Eye (tissue), 1 donor: ENCODE results near the gene PLA2G4C.

Experiments used
- DNase-seq: peaks from one replicate; pipeline ENCODE4 v3.0.0-alpha.2; 2015

Gene PLA2G4C, protein sequence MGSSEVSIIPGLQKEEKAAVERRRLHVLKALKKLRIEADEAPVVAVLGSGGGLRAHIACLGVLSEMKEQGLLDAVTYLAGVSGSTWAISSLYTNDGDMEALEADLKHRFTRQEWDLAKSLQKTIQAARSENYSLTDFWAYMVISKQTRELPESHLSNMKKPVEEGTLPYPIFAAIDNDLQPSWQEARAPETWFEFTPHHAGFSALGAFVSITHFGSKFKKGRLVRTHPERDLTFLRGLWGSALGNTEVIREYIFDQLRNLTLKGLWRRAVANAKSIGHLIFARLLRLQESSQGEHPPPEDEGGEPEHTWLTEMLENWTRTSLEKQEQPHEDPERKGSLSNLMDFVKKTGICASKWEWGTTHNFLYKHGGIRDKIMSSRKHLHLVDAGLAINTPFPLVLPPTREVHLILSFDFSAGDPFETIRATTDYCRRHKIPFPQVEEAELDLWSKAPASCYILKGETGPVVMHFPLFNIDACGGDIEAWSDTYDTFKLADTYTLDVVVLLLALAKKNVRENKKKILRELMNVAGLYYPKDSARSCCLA

DNA sequence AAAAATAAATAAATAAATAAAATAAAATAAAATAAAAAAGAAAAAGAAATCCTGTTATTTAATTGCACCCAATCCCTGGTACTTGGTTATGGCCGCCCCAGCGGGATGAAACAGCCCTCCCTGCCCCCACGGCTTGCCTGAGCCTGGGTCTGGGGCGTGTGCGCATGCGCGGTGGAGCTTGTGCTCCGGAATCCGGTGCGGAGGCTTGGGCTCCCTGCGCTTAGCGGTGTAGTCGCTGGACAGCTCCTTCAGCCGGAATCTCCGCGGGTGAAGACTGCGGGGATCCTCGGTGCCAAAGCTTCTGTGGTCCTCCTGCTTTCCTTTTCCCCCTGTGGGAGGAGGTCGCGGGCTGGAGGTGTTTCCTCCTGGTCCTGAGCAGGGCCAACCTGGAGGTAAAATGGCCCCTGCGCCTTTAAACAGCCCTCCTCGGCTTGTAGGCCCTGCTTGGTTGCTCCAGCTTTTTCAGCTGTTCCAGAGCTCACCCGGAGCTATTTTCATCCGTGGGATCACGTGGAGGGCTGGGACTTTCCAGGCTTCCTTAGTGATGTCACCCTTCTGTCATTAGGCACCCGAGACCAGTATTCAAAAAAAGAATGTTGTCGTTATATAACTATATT is at the start of gene PLA2G4C:
Gene PLA2G4C (minus strand): TSS at position 468 of the 617 bp plus-strand sequence. CDS start 4,288 bp downstream, outside the sequence.
- DNase-seq = peak; percentile 96

DNA sequence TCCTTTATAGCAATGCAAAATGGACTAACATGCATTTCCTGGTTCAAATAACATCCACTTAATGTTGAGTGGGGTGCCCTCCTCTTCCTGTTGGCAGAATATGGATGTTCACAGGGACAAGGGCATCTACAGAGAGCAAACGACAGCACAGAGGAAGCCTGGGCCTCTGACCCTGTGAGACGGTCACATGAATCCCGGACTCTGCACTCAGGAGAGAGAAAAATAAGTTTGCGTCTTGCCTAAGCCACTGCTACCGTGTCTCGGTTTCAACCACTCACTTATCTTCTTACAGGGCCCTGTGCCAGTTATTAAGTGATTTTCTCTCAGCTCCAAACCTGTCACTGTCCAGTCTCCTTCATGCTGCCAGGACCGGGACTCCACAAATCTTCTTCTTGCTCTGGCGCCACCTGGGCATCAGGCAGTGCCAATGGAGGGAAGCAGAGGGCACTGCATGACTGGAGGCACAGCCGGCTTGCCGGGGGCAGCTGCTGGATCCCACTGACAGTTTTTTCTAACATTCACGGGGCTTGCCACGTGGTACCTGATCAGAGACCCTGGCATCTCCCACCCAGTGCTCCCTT is 47.7 kb upstream of the PLA2G4C start:
- DNase-seq = no peak

DNA sequence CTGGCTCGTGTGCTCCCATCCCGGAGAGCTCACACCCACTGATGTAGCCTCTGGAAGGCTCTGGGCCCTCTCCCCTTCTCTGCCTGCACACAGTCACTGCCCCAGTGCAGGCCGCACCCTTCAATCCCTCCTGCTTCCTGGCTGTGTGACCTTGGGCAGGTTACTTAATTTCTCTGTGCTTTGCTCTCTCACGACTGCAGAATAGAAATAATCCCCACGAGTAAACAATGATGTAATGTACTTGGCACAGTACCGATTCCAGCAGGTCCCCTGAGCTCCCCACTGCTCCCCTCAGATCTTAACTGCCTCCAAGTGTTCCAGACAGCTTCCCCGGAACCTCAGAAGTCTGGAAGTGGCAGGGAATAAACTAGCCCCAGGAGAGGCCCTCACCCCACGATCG is 43.4 kb upstream of the PLA2G4C start:
- DNase-seq = no peak

DNA sequence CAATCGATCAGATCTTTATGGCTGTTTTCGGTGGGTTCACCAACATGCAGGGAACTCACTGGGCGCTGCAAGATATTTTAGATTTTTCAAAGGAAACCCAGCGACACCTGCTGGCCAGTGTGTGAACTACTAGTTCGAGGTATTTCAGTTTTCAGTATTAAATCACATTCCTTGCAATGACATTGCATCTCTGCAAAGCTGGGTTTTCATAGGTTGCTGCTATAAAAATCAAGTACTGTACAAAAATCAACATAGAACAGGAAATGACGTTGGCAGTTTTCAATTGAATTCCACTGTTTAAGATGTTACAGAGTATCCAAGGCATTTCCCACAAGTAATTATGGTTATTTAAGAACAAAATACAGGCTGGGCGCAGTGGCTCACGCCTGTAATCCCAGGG is 41.9 kb upstream of the PLA2G4C start:
- peak; percentile 86 for DNase-seq

DNA sequence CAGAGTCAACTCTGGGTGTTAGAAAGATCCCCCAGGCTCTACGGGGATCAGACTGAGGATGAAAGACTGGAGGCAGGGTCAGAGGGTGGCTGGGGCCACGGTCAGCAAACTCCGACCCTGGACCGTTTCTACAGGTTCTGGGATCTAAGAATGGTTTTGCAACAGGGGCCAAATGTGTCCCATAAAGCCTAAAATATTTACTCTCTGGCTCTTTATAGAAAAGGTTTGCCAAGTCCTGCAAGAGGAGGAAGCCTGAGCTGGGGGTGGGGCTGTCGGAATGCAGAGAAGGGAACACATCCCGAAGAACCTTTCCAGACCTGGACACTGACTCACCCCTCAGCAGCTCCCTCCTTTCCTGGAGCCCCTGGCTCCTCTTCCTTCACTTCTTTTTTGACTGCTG is 38.8 kb upstream of the PLA2G4C start:
- DNase-seq = no peak

DNA sequence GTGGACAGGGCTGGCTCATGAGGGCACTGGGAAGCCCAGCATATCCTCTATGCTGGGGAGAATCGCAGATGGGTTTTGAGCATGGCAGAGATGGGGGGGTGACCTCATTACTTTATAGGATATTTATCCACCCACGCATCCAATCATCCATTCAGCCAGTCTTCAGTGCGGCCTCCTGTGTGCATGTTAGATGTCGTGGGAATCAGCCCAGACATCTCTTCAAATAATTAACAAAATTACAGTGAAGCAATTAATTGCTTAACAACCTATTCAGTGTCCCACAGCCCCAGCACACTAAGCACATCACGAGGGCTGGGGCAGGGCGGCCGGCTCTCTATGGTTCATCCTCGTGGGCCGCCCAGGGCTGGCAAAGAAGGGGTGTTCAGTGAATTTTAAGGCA is 38.0 kb upstream of the PLA2G4C start:
- DNase-seq = no peak

DNA sequence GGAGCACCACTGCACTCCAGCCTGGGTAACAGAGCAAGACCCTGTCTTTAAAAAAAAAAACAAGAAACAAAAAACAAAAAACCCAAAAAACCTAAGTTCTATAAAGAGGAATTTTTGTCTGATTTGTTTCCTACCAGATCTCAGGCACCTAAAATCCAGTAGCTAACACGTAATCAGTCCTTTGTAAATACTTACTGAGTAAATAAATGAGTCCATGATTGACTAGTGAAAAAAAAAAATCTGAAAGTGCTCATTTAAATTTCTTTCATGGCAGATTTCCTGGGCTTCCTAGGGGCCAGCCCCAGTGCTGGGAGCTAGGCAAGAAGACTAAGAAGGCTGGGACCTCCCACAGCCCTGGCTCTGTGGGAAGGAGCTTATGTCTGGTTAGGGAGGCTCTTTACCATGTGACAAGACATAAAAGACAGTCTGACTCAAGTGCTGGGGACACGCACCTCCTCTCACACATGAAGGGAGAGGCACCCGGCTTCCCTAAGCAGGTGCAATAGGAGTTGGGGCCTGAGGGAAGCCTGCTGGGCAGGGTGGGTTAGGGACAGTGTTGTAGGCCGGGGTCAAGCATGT is 37.1 kb upstream of the PLA2G4C start:
- DNase-seq = no peak

DNA sequence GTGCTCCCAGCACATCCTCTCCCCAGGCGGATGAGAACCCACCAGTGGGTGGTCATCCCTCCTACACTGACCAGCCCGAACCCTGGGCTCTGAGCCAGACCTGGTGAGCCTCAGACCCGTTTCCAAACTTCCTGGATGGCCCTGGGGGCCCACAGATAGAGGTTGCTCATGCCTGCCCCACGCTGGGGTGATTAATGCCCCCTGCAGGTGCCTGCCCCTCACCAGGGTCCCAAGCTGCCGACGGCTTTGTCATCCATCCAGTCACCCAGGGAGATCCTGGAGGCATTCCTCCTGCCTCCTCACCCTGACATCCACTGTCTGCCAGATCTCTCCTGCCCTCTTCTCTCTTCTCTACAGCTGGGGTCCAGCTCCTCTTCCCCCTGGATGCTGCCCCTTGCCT is 28.4 kb upstream of the PLA2G4C start:
- DNase-seq = no peak

DNA sequence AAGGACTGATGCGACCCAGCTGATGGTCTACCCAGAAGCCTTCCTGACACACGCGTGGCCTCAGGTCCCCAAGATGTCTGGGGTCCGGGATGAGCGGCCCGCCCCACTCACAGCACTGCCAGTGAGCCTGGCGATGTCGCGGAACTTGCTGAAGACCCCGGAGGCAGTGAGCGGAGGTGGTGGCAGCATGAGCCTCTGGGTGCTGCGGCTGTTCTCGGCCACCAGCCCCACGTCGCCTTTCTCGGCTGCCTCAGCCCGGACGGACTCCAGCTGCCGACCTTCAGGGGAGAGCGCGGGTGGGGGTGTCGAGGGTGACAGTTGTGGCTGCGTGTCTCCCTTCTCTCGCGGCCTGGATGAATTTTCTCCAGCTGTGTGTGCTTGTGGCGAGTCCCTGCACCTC is 26.8 kb upstream of the PLA2G4C start:
- DNase-seq = no peak

DNA sequence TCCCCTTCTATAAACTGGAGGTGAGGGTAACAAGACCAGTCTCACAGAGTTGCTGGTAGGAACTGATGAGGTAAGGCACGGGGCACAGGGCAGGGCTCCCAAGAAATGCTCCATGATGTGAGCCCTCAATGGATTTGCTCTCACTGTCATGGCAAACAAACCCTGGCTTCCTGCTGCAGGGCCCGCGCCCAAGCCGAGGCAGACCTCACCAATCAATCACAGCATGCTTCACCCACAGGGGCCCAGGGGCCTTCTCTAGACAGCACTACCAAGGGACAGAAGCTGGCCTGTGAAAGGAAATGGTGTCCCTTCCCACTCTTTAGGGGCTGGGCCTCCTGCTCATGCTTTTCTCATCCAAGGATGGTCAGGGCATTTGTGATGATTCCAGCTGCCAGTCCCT is 25.9 kb upstream of the PLA2G4C start:
- DNase-seq = no peak

DNA sequence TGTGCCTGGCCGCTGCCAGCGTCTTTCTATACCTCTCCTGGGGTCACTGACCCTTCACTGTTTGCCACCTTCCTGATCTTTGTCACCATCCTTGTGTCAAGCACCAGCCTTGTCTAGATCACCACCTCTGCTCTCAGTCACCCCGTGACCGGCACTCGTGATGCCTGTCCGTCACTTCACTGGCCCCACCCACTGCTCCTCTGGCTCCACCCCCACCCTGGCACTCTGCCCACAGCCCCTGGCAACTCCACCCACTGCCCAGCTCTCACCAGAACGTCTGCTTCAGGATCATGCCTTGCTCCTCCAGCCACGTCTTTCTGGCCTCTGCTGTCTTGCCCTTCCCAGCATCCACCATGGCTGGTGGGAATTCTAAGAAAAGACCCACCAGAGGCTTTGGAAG is 24.8 kb upstream of the PLA2G4C start:
- DNase-seq = no peak

DNA sequence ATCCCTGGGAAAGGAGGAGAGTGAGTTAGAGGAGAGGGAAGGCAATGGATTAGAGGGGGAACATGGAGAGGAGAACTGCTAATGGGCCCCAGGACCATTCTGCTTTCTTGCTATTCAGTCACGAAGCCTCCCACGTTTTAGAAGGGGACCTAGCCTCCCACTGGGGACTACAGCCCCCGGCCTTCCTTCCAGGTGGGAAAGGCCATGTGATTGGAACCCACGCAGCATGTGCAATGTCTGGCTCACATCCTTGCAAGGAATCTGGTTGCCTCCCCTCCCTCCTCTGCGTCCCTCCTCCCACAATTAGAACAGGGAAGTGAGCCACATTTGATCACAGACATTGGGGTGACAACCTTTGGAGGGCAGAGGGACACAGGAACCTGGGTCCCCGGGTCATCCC is 22.5 kb upstream of the PLA2G4C start:
- no peak for DNase-seq

DNA sequence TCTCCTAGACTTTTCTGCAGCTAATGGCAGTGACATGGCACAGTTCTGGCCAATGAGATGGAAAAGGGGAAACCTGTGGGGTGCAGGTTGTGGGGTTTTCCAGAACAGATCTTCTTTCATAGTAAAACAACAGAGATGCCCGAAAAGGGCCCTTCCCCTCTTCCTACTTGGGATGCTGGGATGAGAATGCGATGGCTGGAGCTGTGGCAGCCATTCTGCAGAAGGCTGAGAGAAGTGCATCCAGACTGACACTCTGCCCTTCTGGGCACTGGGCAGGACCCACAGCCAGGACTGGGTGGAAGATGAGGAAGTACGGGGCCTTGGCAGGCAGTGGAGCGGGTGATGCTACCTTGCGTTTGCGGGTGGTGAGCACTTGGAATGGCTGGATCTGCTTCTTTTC is 16.9 kb upstream of the PLA2G4C start:
- no peak for DNase-seq

DNA sequence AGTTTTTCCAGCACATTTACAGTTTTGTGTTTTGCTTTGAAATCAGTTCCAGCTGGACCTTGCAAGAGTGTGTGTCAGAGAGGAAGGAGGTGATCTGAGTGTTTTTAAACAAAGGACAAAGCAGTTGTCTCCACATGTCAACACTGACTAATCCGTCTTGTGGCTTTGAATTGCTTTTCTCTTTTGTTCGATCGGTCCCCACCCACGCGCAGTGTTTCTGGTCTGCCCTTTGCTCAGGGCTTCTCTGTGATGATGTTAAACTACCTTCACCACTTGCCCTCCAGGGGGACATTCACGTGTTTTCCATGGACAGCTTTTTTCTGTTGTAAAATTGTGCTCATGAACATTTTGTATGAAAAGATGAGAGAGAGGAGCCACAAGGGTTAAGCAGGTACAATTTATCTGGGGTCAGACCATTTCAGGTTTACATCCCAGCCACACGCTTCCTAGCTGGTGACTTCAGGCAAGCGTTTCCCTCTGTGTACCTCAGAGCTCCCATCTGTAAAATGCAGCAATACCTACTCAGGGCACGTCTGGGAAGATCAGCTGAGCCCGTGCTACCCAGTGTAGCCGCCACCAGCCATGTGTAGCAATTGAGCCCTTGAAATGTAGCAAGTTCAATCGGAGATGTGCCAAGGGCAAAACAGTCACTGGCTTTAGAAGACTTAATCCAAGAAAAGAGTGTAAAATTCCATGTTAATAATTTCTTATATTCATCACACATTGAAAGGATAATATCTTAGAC is 13.5 kb upstream of the PLA2G4C start:
- DNase-seq = peak; percentile 18

DNA sequence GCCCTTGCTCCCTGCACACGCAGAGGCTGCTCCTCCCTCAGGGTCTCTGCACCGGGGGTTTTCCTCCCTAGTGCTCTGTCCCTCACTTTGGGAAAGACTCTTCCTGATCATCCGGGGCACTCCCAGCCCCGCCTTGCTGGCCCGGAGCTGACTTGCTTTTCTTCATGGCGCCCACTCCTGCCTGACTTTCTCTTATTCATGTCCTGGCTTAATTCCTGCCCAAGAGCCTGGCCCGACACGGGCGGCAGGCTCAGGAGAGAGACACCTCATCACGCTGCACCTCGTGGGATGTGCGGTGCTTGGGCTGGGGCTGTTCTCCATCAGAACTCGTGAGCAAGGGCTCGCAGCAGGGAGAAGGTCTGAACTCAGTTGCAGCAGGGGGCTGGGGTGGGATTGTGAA is 11.8 kb upstream of the PLA2G4C start:
- DNase-seq = no peak

DNA sequence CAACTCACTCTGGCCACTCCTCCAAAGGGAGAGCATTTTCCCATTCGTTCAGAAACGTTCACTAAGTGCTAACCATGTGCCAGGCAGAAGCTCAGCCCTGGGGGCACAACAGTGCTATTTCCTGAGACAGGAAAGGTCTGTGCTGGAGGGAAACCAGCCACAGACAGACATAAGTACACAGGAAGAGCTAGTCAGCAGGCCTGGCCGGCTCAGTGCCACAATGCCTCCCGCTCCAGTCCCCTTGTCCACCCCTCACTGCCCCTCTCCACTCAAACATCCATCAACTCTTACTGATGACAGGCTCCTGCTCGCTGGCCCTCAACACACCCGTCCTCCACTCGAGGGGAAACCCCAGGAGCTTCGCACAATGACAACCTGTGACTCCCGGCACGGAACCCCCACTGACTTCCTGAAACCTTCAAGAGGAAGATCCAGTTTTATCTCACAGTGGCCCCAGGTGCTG is 11.3 kb upstream of the PLA2G4C start:
- DNase-seq = no peak

DNA sequence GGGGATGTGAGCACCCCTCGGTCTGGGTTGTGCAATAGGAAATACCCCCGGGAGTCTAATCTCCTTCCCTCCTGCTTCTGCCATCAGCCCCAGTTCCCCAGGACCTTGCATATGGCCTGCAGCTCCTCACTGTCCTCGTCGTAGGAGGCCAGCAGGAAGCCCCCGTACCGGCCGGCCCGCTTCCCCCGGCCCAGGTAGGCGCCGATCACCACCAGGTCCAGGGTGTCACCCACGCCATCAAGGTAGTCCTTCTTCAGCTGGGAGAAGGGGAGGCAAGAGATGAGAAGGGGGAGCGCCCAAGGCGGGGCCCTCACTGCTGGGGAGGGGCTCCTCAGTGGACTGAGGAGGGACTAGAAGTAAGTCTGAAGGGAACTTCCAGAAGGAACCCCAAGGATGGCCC is 10.4 kb upstream of the PLA2G4C start:
- no peak for DNase-seq

DNA sequence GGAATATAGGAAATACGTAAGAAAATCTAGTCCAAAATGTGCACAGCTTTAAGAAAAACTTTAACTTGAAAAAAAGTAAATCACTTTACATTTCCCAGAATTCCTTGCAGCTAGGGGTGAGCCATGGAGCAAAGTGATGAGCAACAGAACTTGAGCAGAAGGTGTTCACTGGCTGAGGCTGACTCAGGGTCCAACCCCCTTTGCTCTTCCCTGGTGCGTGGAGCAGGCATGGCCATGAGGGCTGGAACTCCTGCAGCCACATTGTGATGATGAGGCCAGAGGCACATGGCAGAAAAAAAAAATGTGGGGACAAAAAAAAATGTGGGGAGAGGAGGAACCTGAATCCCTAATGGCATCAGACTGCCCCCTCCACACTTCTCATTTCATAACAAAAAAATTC is 9.9 kb upstream of the PLA2G4C start:
- DNase-seq = no peak

DNA sequence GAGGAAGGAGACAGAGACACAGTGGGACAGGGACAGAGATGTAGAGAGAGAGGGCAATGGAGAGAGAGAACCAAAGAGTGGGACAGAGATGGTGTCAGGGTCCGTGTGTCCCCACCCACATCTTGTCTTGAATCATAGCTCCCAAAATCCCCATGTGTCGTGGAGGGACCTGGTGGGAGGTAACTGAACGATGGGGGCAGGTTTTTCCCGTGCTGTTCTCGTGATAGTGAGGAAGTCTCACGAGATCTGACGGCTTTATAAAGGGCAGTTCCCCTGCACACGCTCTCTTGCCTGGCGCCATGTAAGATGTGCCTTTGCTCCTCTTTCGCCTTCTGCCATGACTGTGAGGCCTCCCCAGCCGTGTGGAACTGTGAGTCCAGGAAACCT is 7.5 kb upstream of the PLA2G4C start:
- no peak for DNase-seq

DNA sequence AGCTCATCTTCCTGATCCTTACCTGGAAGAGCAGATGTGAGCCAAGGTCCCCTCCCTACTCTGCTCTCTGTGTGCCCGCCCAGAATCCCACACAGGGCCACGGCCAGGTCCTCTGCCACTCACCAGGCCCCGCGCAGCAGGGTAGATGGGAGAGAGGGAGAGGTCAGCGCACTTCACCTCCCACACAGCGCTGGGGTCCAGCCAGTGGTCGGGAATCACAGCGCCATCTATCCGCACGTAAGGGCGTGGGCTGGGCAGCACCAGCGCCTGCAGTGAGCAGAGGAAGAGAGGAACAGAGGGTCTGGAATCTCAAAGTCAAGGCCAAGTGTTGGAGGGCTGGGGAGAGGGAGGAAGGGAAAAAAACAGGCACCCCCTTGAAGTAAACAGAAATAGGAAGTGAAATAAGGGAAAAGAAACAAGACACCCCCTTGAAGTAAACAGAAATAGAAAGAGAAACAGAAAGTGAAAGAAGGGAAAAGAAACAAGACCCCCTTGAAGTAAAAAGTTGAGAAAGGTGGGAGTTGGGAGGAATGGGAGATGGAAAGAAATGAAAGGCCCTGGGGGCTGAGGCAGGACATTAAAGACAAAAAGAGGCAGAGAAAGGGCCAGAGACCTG is 7.0 kb upstream of the PLA2G4C start:
- DNase-seq = no peak

DNA sequence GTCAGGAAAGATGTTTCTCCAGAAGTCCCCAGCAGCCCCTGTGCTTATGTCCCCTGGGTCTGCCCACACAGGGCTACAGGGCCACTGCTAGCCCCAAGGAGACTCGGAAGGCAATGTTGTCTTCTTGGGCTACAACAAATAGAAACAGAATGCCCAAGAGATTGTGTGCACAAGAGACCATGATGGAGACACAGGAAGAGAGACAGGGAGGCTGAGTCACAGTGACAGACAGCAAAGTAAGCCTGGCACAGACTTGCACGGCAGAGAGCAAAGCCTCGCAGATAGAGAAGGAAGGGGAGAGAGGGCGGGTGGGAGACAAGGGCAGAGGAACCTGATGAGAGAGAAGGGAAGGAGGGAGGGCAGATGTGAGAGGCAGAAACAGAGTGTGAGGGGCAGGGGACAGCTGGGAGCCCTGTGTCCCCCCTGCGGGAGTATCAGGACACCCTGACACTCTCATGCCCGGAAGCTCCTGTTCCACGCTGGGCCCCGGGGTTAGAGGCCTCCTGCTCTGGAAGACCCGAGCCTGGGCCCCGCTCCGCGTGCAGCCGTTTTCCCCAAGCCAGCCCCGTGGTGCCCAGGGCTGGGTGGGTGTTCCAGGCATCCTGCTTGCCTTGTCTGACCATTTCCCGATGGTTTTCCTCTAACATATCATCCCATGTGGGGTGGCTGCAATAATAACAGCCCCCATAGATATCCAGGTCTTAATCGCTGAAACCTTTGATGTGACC is 2.7 kb upstream of the PLA2G4C start:
- no peak for DNase-seq

DNA sequence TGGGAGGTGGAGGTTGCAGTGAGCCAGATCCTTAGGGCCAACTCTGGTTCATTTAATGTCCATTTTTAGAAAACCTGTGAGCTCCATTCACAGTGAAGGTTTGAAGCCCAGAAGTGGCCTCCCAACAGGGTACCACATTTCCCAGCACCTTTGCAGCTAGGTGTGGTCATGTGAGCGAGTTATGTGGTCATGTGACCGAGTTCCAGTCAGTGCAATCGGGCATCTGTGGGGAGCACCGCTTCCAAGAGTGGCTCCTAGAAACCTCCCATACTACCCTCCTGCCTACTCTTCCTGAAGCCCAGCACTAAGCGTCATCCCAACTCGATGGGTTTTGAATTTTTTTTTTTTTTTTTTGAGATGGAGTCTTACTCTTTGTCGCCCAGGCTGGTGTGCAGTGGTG is 663 bp upstream of the PLA2G4C start:
- DNase-seq = no peak
